HL-60 (cell line): Measurements from ENCODE around the gene NCCRP1.

ENCODE experiments used
- DNase-seq, 2 experiments: peaks; one replicate each; pipeline ENCODE4 v3.0.0-alpha.2; 2010 to 2020; ENCODE audit warnings: low read depth in 1 of 2, low spot score in 1 of 2
- H3K27ac ChIP-seq: fragments of 250-450 bp; sonication (Bioruptor Pico); replicated peaks from 2 replicates; pipeline ENCODE4 v1.5.1; 2020; ENCODE audit warnings: mild to moderate bottlenecking, moderate library complexity
- H3K27me3 ChIP-seq: fragments of 250-450 bp; sonication (Bioruptor Pico); 2 replicates; pipeline ENCODE4 v1.5.1; 2021; ENCODE audit warnings: mild to moderate bottlenecking, moderate library complexity; ENCODE audit not compliant: insufficient read depth, poor library complexity, severe bottlenecking
- H3K4me3 ChIP-seq: replicated peaks from 2 replicates; pipeline ENCODE4 v1.5.1; 2011; ENCODE audit warnings: mild to moderate bottlenecking, control low read depth, low read length; ENCODE audit not compliant: insufficient read depth
- CTCF ChIP-seq: IDR thresholded peaks from one replicate; pipeline ENCODE4 v1.5.1; 2011; ENCODE audit warnings: low read length, control low read depth, inconsistent platforms; ENCODE audit not compliant: insufficient read depth
- GABPA ChIP-seq: IDR thresholded peaks from 2 replicates; pipeline ENCODE4 v1.6.1; 2012; ENCODE audit warnings: low read depth
- POLR2AphosphoS5 ChIP-seq: IDR thresholded peaks from 2 replicates; pipeline ENCODE4 v1.6.1; 2012; ENCODE audit warnings: low read depth
- REST ChIP-seq: IDR thresholded peaks from 2 replicates; pipeline ENCODE4 v1.6.1; 2012; ENCODE audit warnings: low read depth; ENCODE audit not compliant: insufficient replicate concordance
- SPI1 ChIP-seq: IDR thresholded peaks from 2 replicates; pipeline ENCODE4 v1.6.1; 2012; ENCODE audit warnings: low read depth, mild to moderate bottlenecking, borderline replicate concordance

The NCCRP1 gene

GRCh38 chr19:39157997-39158389 lies 38.8 kb upstream of the NCCRP1 start:
- H3K27ac ChIP-seq: no peak overlapping the region
- TF ChIP-seq SPI1 (no peak), GABPA (no peak), POLR2AphosphoS5 (no peak), REST (no peak), CTCF (no peak)

GRCh38 chr19:39158646-39159260 lies 38.0 kb upstream of the NCCRP1 start:
- TF ChIP-seq POLR2AphosphoS5 (no peak), CTCF (no peak), REST (no peak), GABPA (no peak), SPI1 (no peak)
- no peak for DNase-seq
- H3K4me3 ChIP-seq: no peak overlapping the region
- H3K27me3 ChIP-seq: no peaks in the 10 kb centered on the region
- H3K27ac ChIP-seq: no peak overlapping the region

More at GRCh38 chr19:39157997-39158389, 38.8 kb upstream of the NCCRP1 start:
- H3K4me3 ChIP-seq: no peak overlapping the region
- H3K27me3 ChIP-seq: no peaks in the 10 kb centered on the region
- DNase-seq: no peak

GRCh38 chr19:39160523-39160861 lies 36.3 kb upstream of the NCCRP1 start:
- Histone ChIP-seq H3K4me3 (no peak overlapping the region), H3K27me3 (no peaks in the 10 kb centered on the region), H3K27ac (no peak overlapping the region)
- no peak for DNase-seq
- no peak for TF ChIP-seq REST
- TF ChIP-seq SPI1: no peak
- no peak for TF ChIP-seq GABPA
- no peak for TF ChIP-seq POLR2AphosphoS5
- no peak for TF ChIP-seq CTCF
